Heart left ventricle (tissue), 16 donors: ENCODE data around the gene DDR2. TPM values are rescaled to one million over a fixed set of nuclear protein-coding genes. Genes with fewer than 3 reads are reported as not detected.

ENCODE experiments used
- ATAC-seq, 4 donors: fragments of 200-7000 bp; cut with Tn5 transposase; one replicate each; pipeline ENCODE4 v1.9.1; 2020 to 2022; ENCODE audit warnings: moderate library complexity in 4 of 4, mild to moderate bottlenecking in 3 of 4, moderate number of reproducible peaks in 1 of 4
- DNase-seq, 5 donors: peaks; one replicate each; pipeline ENCODE4 v3.0.0-alpha.2; 2020
- H3K27ac ChIP-seq, 12 donors: fragments of 200-600 bp; sonication (generic) in 4 of 12; one replicate each; pipeline versions ENCODE4 v1.5.0 to v1.8.0; 2016 to 2022; ENCODE audit warnings: mild to moderate bottlenecking in 2 of 12
- H3K27me3 ChIP-seq, 9 donors: fragments of 200-600 bp; sonication (generic) in 2 of 9; one replicate each; pipeline versions ENCODE4 v1.5.1 to v1.8.0; 2016 to 2022; ENCODE audit warnings: mild to moderate bottlenecking in 3 of 9
- H3K36me3 ChIP-seq, 9 donors: fragments of 200-600 bp; sonication (generic) in 2 of 9; one replicate each; pipeline versions ENCODE4 v1.5.0 to v1.8.0; 2018 to 2022; ENCODE audit warnings: mild to moderate bottlenecking in 2 of 9
- H3K4me1 ChIP-seq, 12 donors: fragments of 200-600 bp; sonication (generic) in 4 of 12; one replicate each; pipeline versions ENCODE4 v1.5.0 to v1.8.0; 2016 to 2022; ENCODE audit warnings: mild to moderate bottlenecking in 3 of 12
- H3K4me3 ChIP-seq, 12 donors: fragments of 200-600 bp; sonication (generic) in 4 of 12; one replicate each; pipeline versions ENCODE4 v1.5.0 to v1.8.0; 2017 to 2022; ENCODE audit warnings: mild to moderate bottlenecking in 9 of 12, moderate library complexity in 4 of 12
- H3K9me3 ChIP-seq, 12 donors: fragments of 200-600 bp; sonication (generic) in 4 of 12; one replicate each; pipeline versions ENCODE4 v1.5.0 to v1.8.0; 2016 to 2022; ENCODE audit warnings: mild to moderate bottlenecking in 1 of 12
- POLR2A ChIP-seq, 2 donors: fragments of 450-650 bp; IDR thresholded peaks; one replicate each; pipeline ENCODE4 v1.6.1; 2017; ENCODE audit warnings: antibody characterized with exemption in 2 of 2, mild to moderate bottlenecking in 2 of 2, moderate library complexity in 2 of 2
- WGBS, 4 donors: extraction: QIAGEN DNeasy Blood & Tissue Kit in 2 of 4; methylation state at CpG; one replicate each; pipeline versions ENCODE4 v1.1.5 to v1.1.7; 2013 to 2018; 5-methylcytosine and 5-hydroxymethylcytosine counted together
- intact Hi-C, 10 donors: fragments of 100-400 bp; cut with DNase I; formaldehyde crosslinking; loops; one replicate each; pipeline versions ENCODE4 v1.11.1 to v1.14.2; 2022
- polyA plus RNA-seq, 2 donors: library from polyadenylated mRNA; stranded (reverse); fragments of 200-250 nt; gene quantifications; one replicate each; pipeline ENCODE4 v1.2.3, GENCODE V29; 2013
- total RNA-seq, 9 donors: library from RNA; depleted of rRNA in 2 of 9; stranded (reverse); fragments of >200 nt in 2 of 9; fragmentation: NEBNext Ultra II Directional in 3 of 9; extraction: Animal tissue kit (Norgen Biotek cat#: 25700) in 3 of 9; gene quantifications; one replicate each; pipeline versions ENCODE4 v1.1.0 to v1.2.4, GENCODE V29; 2016 to 2023
- TF ChIP-seq, protein P1 (sequence below), 12 donors: fragments of 200-600 bp; sonication (generic) in 4 of 12; IDR thresholded peaks; one replicate each; pipeline versions ENCODE4 v1.5.0 to v1.8.0; 2018 to 2022; ENCODE audit warnings: antibody characterized with exemption in 12 of 12, mild to moderate bottlenecking in 5 of 12
- donor health status: ischemic (EF 13 %, LVEDD 7.1; RV severe dilation, severe dysfunction).
- donor health status: healthy with polysubstance abuse.
- donor health status: DM: no; HTN: yes; CAD: no.
- donor health status: DM: no; HTN: no; CAD: no.
- donor health status: ischemic (EF 25% LVEDD 6.9; RV normal size, moderate dysfunction).
- donor health status: ischemic (EF 25% LVEDD 5.7; RV mildly dilated, moderate dysfunction).
- donor health status: healthy.
- donor health status: DM: yes; HTN: yes; CAD: no.
- donor health status: ischemic (EF 35%, LVEDD 5.7; RV mildly dilated, moderate dysfunction).
- donor health status: nonischemic (EF 11% LVEDD 7.7; RV severe dilation, severe dysfunction).
- donor health status: DM: yes; HTN: yes; CAD: no.
- donor health status: PGD.
- donor health status: ischemic (EF 29% LVEDD 5.4; RV normal size, mild dysfunction).
- donor health status: nonischemic (EF 23%, LVEDD 6.1; RV moderate dilation, normal function).

Gene DDR2
- total and polyA plus RNA-seq, 11 donors: 5.0 to 55.3 (median 23.8) TPM

DNA sequence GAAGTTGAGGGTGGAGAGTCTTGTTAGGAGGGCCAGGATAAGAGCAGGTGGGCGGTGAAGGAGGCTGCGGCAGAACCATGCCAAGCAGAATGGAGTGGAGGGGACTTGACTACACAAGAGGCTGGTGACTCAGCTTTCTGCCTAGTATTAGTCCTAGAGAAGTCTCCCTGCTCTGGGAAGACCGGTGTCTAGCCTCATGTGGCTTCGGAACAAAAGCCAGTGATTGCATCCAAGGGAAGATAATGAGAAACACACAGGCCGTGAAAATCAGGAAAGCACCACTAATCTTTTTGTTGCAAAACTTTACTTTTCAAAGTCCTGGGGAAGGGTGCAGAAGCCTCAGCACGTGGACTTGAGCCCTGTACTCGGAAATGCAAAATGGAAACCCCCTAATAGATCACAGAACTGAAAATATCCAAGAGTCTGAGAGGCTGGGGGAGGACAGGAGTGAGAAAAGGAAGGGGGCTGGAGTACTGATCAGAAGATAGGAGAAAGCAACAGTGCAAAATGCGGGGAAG, 31.4 kb downstream of the DDR2 start:
- H3K27me3 ChIP-seq: no peaks in the 10 kb centered on the region
- intact Hi-C loops: no loop called here
- TF ChIP-seq POLR2A (IDR thresholded peaks at IDR 0.05): no peak
- TF ChIP-seq, protein P1, sequence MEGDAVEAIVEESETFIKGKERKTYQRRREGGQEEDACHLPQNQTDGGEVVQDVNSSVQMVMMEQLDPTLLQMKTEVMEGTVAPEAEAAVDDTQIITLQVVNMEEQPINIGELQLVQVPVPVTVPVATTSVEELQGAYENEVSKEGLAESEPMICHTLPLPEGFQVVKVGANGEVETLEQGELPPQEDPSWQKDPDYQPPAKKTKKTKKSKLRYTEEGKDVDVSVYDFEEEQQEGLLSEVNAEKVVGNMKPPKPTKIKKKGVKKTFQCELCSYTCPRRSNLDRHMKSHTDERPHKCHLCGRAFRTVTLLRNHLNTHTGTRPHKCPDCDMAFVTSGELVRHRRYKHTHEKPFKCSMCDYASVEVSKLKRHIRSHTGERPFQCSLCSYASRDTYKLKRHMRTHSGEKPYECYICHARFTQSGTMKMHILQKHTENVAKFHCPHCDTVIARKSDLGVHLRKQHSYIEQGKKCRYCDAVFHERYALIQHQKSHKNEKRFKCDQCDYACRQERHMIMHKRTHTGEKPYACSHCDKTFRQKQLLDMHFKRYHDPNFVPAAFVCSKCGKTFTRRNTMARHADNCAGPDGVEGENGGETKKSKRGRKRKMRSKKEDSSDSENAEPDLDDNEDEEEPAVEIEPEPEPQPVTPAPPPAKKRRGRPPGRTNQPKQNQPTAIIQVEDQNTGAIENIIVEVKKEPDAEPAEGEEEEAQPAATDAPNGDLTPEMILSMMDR (IDR thresholded peaks at IDR 0.05): no peak
- no peaks in the 10 kb centered on the region for H3K9me3 ChIP-seq
- ATAC-seq (peak in 3 of 4 donors; percentile 65 to 94 (median 81)), DNase-seq (peak in 1 of 5 donors; percentile 55)
- peak overlapping the region in 3 of 12 donors; percentile 3 to 33 (median 6) for H3K27ac ChIP-seq
- no peak overlapping the region for H3K4me3 ChIP-seq
- WGBS, 4 donors: 60 to 63% (median 62%) methylated on average over 8 of the region's 8 CpGs
- H3K36me3 ChIP-seq: peaks cover 0 to 10% (median 0%) of the 10 kb centered on the region in 9 donors
- H3K4me1 ChIP-seq: peaks cover 0 to 22% (median 6%) of the 10 kb centered on the region in 12 donors

DNA sequence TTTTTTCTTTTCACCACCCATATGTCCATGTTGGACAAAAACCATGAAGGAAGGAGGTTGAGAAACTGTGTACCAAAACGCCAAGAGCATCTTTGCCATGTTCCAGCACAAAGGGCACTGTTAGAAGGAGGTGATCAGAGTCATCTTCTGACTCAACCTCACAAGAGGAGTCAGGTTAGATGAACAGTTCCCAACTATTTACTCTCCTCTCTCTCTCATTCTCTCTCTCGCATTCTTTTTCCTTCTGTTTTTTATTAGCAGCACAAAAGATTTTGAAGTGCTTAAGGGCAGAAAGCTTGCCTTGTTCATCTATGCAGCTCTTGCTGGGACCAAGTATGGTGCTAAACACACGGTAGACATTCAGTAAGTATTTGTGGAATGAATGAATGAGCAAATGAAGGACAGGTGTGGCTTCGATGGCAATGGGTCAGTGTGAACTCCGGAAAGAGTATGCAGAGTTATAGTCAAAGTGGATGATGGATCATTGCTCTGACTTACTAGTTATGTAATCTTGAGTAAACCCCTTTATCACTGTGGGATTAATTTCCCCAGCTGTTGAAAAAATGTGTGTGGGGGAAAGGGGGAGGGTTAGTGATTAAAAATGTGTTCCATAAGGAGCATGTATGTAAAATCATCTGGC, 33.9 kb downstream of the DDR2 start:
- Histone ChIP-seq H3K4me1 (peaks cover 0 to 24% (median 7%) of the 10 kb centered on the region in 12 donors), H3K27me3 (no peaks in the 10 kb centered on the region), H3K27ac (no peak overlapping the region), H3K36me3 (peaks cover 0 to 1% (median 0%) of the 10 kb centered on the region in 9 donors), H3K4me3 (no peak overlapping the region), H3K9me3 (no peaks in the 10 kb centered on the region)
- DNase-seq (no peak), ATAC-seq (no peak)
- TF ChIP-seq, protein P1 (IDR thresholded peaks at IDR 0.05): no peak
- TF ChIP-seq POLR2A (IDR thresholded peaks at IDR 0.05): no peak
- 67 to 80% (median 75%) methylated on average over 5 of the region's 5 CpGs for WGBS, 4 donors
- intact Hi-C loops: no loop called here

DNA sequence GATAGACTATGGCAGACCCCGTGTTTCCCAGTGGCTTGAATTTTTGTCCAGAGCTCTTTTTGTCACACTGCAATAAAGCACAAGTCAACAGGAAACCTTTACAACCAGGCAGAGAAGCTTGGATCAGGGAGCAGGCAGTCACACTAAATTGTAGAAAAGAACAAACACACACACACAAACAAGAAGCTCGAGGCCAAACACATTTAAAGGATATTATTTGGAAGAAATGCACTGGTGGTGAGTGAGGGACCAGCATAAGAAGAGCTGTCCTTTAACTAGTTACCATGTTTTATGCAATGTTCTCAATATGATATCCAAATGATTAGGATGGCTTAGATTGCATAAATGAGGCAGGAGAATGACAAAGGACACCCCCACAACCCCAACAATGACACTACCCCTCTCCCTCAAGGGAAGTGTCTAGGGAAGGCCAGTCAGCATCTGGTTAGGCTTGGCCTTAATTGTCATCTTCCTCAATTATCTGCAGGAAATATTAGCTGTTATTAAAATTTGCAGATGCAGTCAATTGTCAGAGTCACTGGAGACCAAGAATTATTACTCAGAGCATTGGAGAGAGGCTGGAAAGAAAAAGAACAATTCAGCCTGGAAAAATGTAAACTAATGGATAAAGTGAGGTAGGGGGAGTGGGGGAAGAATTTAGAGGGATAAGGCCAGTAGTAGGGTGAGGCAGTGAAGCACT, 35.3 kb downstream of the DDR2 start:
- H3K27ac ChIP-seq: peak overlapping the region in 1 of 12 donors; percentile 1
- intact Hi-C loops: no loop called here

More for the DNA sequence above, 35.3 kb downstream of the DDR2 start:
- 60 to 65% (median 62%) methylated on average over 2 of the region's 2 CpGs for WGBS, 4 donors
- DNase-seq (no peak), ATAC-seq (no peak)
- H3K9me3 ChIP-seq: no peaks in the 10 kb centered on the region
- H3K27me3 ChIP-seq: no peaks in the 10 kb centered on the region
- H3K36me3 ChIP-seq: no peaks in the 10 kb centered on the region
- TF ChIP-seq, protein P1 (IDR thresholded peaks at IDR 0.05): no peak
- TF ChIP-seq POLR2A (IDR thresholded peaks at IDR 0.05): no peak
- H3K4me3 ChIP-seq: no peak overlapping the region
- H3K4me1 ChIP-seq: peaks cover 0 to 34% (median 11%) of the 10 kb centered on the region in 12 donors
